Measurements from ENCODE around the gene ZFHX3. TPM values are rescaled to one million over a fixed set of nuclear protein-coding genes. Genes with fewer than 3 reads are reported as not detected.

Gene ZFHX3
- total and polyA plus RNA-seq, 2 donors (not counting 3 experiments of a cell fraction or from before 2014, with no cell fraction given), result 3.7 to 18.8 TPM

DNA sequence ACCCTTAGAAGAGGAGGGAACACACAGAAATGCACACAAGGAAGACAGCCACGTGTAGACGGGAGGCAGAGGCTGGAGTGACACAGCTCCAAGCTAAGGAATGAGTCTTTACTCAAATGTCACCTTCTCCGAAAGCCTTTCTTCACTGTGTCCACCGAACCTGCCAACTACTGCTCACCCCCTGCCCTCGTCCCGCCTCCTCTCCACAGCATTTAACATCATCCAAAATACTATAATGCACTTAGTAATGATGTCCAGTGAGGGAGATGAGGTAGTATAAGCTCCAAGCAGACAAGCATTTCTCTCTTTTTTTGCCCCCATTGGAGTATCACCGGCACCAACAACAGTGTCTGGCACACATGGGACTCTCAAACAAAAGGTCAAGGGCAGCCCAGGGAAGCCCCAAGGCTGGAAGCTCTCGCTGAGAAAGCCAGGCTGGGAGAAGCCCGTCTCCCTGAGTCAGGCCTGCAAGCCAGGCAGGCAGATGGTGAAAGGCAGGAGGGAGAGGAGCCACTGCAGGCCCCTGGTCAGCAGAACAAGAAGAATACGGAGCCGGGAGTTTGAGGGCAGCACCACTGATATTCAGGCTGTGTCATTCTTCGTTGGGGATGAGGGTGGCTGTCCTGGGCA lies 25.9 kb downstream of the ZFHX3 start:
- no peak overlapping the region for H3K4me3 ChIP-seq (replicated peaks in 1 of 3; ENCODE audit: insufficient read depth in 1 of 3, low read depth in 1 of 3, low read length in 3 of 3)
- peaks cover 35% of the 10 kb centered on the region for H3K79me2 ChIP-seq (ENCODE audit: control insufficient read depth, insufficient read depth, low read length)
- no peaks in the 10 kb centered on the region for H3K36me3 ChIP-seq (ENCODE audit: control insufficient read depth in 2 of 2, extremely low read depth in 1 of 2, insufficient read depth in 2 of 2, low read length in 2 of 2)
- H3K9ac ChIP-seq (replicated peaks; ENCODE audit: extremely low read depth, insufficient read depth, low read length), result no peak overlapping the region
- dilution Hi-C loops (cut with MboI; ENCODE audit: extremely low pct_ligation_motif_present, low sequenced_read_pairs) (no loop called here), intact Hi-C loops (cut with micrococcal nuclease) (loop anchor here (2.0 kb wide), 1 partner anchor 31 kb away; no protein-coding TSS in a partner anchor)
- H4K20me1 ChIP-seq (replicated peaks; ENCODE audit: control insufficient read depth, extremely low read depth, insufficient read depth, low read length), result no peaks in the 10 kb centered on the region
- H3K4me1 ChIP-seq (ENCODE audit: control insufficient read depth, extremely low read depth, insufficient read depth, low read length), result peaks cover 25% of the 10 kb centered on the region
- ChIA-PET CTCF (interaction anchor here (2.0 kb wide), 1 partner anchor 150 kb away, joined by 6 read pairs; no protein-coding TSS in a partner anchor), POLR2A (no interaction called here)
- H3K4me2 ChIP-seq (ENCODE audit: insufficient read depth, low read length), result no peak overlapping the region
- no peaks in the 10 kb centered on the region for H3K9me1 ChIP-seq (replicated peaks; ENCODE audit: control insufficient read depth, extremely low read depth, insufficient read depth, low read length)
- H2AFZ ChIP-seq (ENCODE audit: low read depth, low read length), result no peak overlapping the region
- FAIRE-seq, result no peak
- TF ChIP-seq JUN (IDR thresholded peaks at IDR 0.05; ENCODE audit: borderline replicate concordance, insufficient read depth, insufficient read length, low read depth) (no peak), MYC (IDR thresholded peaks at IDR 0.05; ENCODE audit: low read depth, low read length) (no peak), EZH2 (IDR thresholded peaks at IDR 0.05; ENCODE audit: borderline replicate concordance, low read depth, low read length, severe bottlenecking) (no peak), GATA2 (IDR thresholded peaks at IDR 0.05; ENCODE audit: insufficient read depth, insufficient read length, low read depth, low read length) (no peak), POLR2AphosphoS5 (IDR thresholded peaks at IDR 0.05; ENCODE audit: insufficient read depth, low read depth, low read length) (no peak), FOS (IDR thresholded peaks at IDR 0.05; ENCODE audit: borderline replicate concordance, insufficient read depth, low read length) (no peak), POLR2A (IDR thresholded peaks at IDR 0.05; ENCODE audit: low read depth, low read length) (no peak)
- TF ChIP-seq, protein P1, sequence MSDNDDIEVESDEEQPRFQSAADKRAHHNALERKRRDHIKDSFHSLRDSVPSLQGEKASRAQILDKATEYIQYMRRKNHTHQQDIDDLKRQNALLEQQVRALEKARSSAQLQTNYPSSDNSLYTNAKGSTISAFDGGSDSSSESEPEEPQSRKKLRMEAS (IDR thresholded peaks at IDR 0.05; ENCODE audit: insufficient read depth, insufficient read length), result no peak
- TF ChIP-seq, protein P2, sequence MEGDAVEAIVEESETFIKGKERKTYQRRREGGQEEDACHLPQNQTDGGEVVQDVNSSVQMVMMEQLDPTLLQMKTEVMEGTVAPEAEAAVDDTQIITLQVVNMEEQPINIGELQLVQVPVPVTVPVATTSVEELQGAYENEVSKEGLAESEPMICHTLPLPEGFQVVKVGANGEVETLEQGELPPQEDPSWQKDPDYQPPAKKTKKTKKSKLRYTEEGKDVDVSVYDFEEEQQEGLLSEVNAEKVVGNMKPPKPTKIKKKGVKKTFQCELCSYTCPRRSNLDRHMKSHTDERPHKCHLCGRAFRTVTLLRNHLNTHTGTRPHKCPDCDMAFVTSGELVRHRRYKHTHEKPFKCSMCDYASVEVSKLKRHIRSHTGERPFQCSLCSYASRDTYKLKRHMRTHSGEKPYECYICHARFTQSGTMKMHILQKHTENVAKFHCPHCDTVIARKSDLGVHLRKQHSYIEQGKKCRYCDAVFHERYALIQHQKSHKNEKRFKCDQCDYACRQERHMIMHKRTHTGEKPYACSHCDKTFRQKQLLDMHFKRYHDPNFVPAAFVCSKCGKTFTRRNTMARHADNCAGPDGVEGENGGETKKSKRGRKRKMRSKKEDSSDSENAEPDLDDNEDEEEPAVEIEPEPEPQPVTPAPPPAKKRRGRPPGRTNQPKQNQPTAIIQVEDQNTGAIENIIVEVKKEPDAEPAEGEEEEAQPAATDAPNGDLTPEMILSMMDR (IDR thresholded peaks at IDR 0.05; ENCODE audit: extremely low read depth in 1 of 2, insufficient read depth in 1 of 2, low read depth in 1 of 2, low read length in 2 of 2), result no peak
- no peak overlapping the region for H3K27ac ChIP-seq (ENCODE audit: insufficient read depth, low read depth, low read length)
- no peak for DNase-seq (ENCODE audit: low read depth, low spot score)
- no peaks in the 10 kb centered on the region for H3K27me3 ChIP-seq (ENCODE audit: control insufficient read depth in 2 of 2, insufficient read depth in 2 of 2, low read length in 2 of 2)
- no TSS peak for BruUV-seq (replicated peaks)
- no peaks in the 10 kb centered on the region for H3K9me3 ChIP-seq (replicated peaks; ENCODE audit: control insufficient read depth, insufficient read depth, low read length)

Data from endothelial cell of umbilical vein (primary cell).